GM12878 (cell line): ENCODE data around the gene DUS4L. TPM values are rescaled to one million over a fixed set of nuclear protein-coding genes. Genes with fewer than 3 reads are reported as not detected.

Source experiments
- ATAC-seq: fragments of 200-7000 bp; cut with Tn5 transposase; 3 replicates; pipeline ENCODE4 v1.9.1; 2020; ENCODE audit warnings: mild to moderate bottlenecking, moderate library complexity
- BruUV-seq: library from RNA; stranded (reverse); fragments of 400-500 nt; replicated peaks from 2 replicates; lab custom pipeline; 2021; lab: Mats Ljungman, UMichigan
- CTCF ChIA-PET: fragments of 300-600 bp; sonication (Branson Sonifier 250); formaldehyde crosslinking; extraction: SDS; loops from one replicate; lab custom pipeline; 2021; ENCODE audit warnings: inconsistent platforms; lab: Yijun Ruan, JAX
- POLR2A ChIA-PET: fragments of 350-600 bp; formaldehyde crosslinking; extraction: SDS; loops from one replicate; lab custom pipeline; 2021; ENCODE audit warnings: inconsistent platforms; lab: Charles Lee
- RAD21 ChIA-PET: fragments of 300-600 bp; sonication (Branson Sonifier 250); formaldehyde crosslinking; loops from one replicate; lab custom pipeline; 2023; ENCODE audit warnings: antibody characterized with exemption; ENCODE audit not compliant: unreplicated experiment; lab: Charles Lee
- SMC1A ChIA-PET: fragments of 300-600 bp; sonication (Branson Sonifier 250); formaldehyde crosslinking; loops from one replicate; lab custom pipeline; 2023; ENCODE audit not compliant: unreplicated experiment, uncharacterized antibody; lab: Charles Lee
- DNase-seq: peaks from one replicate; pipeline ENCODE4 v3.0.0-alpha.2; 2011; ENCODE audit warnings: low read depth, low spot score
- FAIRE-seq: peaks from 3 replicates; lab custom pipeline; 2011; peaks lifted over from hg19 to GRCh38; lab: Jason Lieb, UNC
- H2AFZ ChIP-seq: 2 replicates; pipeline ENCODE4 v1.6.0; 2011; ENCODE audit warnings: low read depth, low read length, control low read depth; ENCODE audit not compliant: control insufficient read depth
- H3K27ac ChIP-seq: 2 replicates; pipeline ENCODE4 v1.5.1; 2011; ENCODE audit warnings: control low read depth; ENCODE audit not compliant: control insufficient read depth, insufficient read depth
- H3K27me3 ChIP-seq, 2 experiments: replicated peaks in 1 of 2; 2 replicates each; pipeline versions ENCODE4 v1.6.0 to v1.6.1; 2011; ENCODE audit warnings: low read length in 1 of 2; ENCODE audit not compliant: control insufficient read depth in 2 of 2, insufficient read depth in 2 of 2
- H3K36me3 ChIP-seq, 2 experiments: 2 replicates each; pipeline ENCODE4 v1.5.1; 2011; ENCODE audit warnings: low read length in 1 of 2; ENCODE audit not compliant: control insufficient read depth in 2 of 2, insufficient read depth in 2 of 2
- H3K4me1 ChIP-seq: 2 replicates; pipeline ENCODE4 v1.6.1; 2011; ENCODE audit warnings: mild to moderate bottlenecking, low read length, moderate library complexity, mixed read lengths; ENCODE audit not compliant: control insufficient read depth, insufficient read depth
- H3K4me2 ChIP-seq: 2 replicates; pipeline ENCODE4 v1.6.0; 2011; ENCODE audit warnings: control low read depth; ENCODE audit not compliant: control insufficient read depth, insufficient read depth
- H3K4me3 ChIP-seq: fragments of 200-600 bp; sonication (generic); 2 replicates; pipeline ENCODE4 v1.5.1; 2016
- H3K79me2 ChIP-seq: 2 replicates; pipeline ENCODE4 v1.6.0; 2011; ENCODE audit warnings: low read length; ENCODE audit not compliant: control insufficient read depth, insufficient read depth
- H3K9ac ChIP-seq: 2 replicates; pipeline ENCODE4 v1.8.0; 2011; ENCODE audit warnings: low read length, control low read depth, mixed read lengths; ENCODE audit not compliant: control insufficient read depth, insufficient read depth
- H3K9me3 ChIP-seq: replicated peaks from 3 replicates; pipeline ENCODE4 v1.5.1; 2011; ENCODE audit warnings: mild to moderate bottlenecking, low read length; ENCODE audit not compliant: control insufficient read depth, insufficient read depth
- H4K20me1 ChIP-seq: 2 replicates; pipeline ENCODE4 v1.6.0; 2011; ENCODE audit not compliant: control insufficient read depth, insufficient read depth
- ATF7 ChIP-seq: fragments of 450-650 bp; IDR thresholded peaks from 2 replicates; pipeline ENCODE4 v1.6.1; 2016; ENCODE audit warnings: low read depth, mild to moderate bottlenecking
- BCL11A ChIP-seq: IDR thresholded peaks from 2 replicates; pipeline ENCODE4 v1.6.1; 2011; ENCODE audit warnings: low read depth, low read length
- CREB1 ChIP-seq: IDR thresholded peaks from 2 replicates; pipeline ENCODE4 v1.6.1; 2012; ENCODE audit warnings: low read depth, mild to moderate bottlenecking, inconsistent platforms
- CUX1 ChIP-seq: IDR thresholded peaks from 2 replicates; pipeline ENCODE4 v1.6.1; 2012; ENCODE audit warnings: improper control_type of control experiment, low read depth, low read length; ENCODE audit not compliant: insufficient replicate concordance
- EED ChIP-seq: sonication (generic); IDR thresholded peaks from 2 replicates; pipeline ENCODE4 v1.6.1; 2016; ENCODE audit warnings: antibody characterized with exemption, low read depth
- IRF5 ChIP-seq: fragments of 450-650 bp; IDR thresholded peaks from 2 replicates; pipeline ENCODE4 v1.6.1; 2017; ENCODE audit warnings: borderline replicate concordance
- JUNB ChIP-seq: IDR thresholded peaks from 2 replicates; pipeline ENCODE4 v1.6.1; 2016; ENCODE audit warnings: antibody characterized with exemption, mild to moderate bottlenecking
- MTA2 ChIP-seq: fragments of 450-650 bp; IDR thresholded peaks from 2 replicates; pipeline ENCODE4 v1.6.1; 2016; ENCODE audit warnings: low read depth, mild to moderate bottlenecking, moderate library complexity
- MXI1 ChIP-seq: fragments of 150-350 bp; IDR thresholded peaks from 2 replicates; pipeline ENCODE4 v1.6.1; 2011; ENCODE audit warnings: low read depth, mild to moderate bottlenecking, inconsistent platforms, low read length, improper control_type of control experiment
- NR2F1 ChIP-seq: fragments of 450-650 bp; conservative IDR thresholded peaks from 2 replicates; pipeline ENCODE4 v1.6.1; 2017; ENCODE audit warnings: mild to moderate bottlenecking
- PAX5 ChIP-seq: IDR thresholded peaks from 2 replicates; pipeline ENCODE4 v1.6.1; 2011; ENCODE audit warnings: low read depth, low read length, borderline replicate concordance
- RAD21 ChIP-seq: IDR thresholded peaks from 2 replicates; pipeline ENCODE4 v1.6.1; 2011; ENCODE audit warnings: mild to moderate bottlenecking, low read depth, low read length, moderate library complexity; ENCODE audit not compliant: insufficient read depth
- RBBP5 ChIP-seq: fragments of 200-600 bp; sonication (generic); conservative IDR thresholded peaks from 2 replicates; pipeline ENCODE4 v1.6.1; 2016
- STAT1 ChIP-seq: fragments of 450-650 bp; conservative IDR thresholded peaks from 2 replicates; pipeline ENCODE4 v1.6.1; 2014; ENCODE audit warnings: antibody characterized with exemption, mild to moderate bottlenecking
- TARDBP ChIP-seq: IDR thresholded peaks from 2 replicates; pipeline ENCODE4 v1.6.1; 2016; ENCODE audit warnings: borderline replicate concordance
- WRNIP1 ChIP-seq: IDR thresholded peaks from 2 replicates; pipeline ENCODE4 v1.6.1; 2011; ENCODE audit warnings: low read depth, low read length, improper control_type of control experiment, borderline replicate concordance
- ZNF207 ChIP-seq: fragments of 450-650 bp; IDR thresholded peaks from 2 replicates; pipeline ENCODE4 v1.6.1; 2014; ENCODE audit warnings: antibody characterized with exemption, mild to moderate bottlenecking, borderline replicate concordance
- WGBS: methylation state at CpG from one replicate; pipeline ENCODE4 v1.1.6; 2016; ENCODE audit warnings: low lambda C conversion rate; ENCODE audit not compliant: insufficient replicate concordance, insufficient coverage; ENCODE audit errors: missing lambda C conversion rate; 5-methylcytosine and 5-hydroxymethylcytosine counted together
- in situ Hi-C: fragments of 300-500 bp; cut with MboI; formaldehyde crosslinking; loops from 9 replicates; pipeline ENCODE4 v1.14.3; 2018; ENCODE audit warnings: mixed read lengths
- intact Hi-C: fragments of 100-400 bp; cut with micrococcal nuclease; formaldehyde crosslinking; loops from one replicate; pipeline ENCODE4 v1.14.2; 2022; ENCODE audit not compliant: unreplicated experiment
- polyA plus RNA-seq, 11 experiments: library from polyadenylated mRNA; depleted of rRNA in 4 of 11; unstranded in 6 of 11; stranded (reverse) in 5 of 11; fragments of >200 nt; fragmentation: Nextera tagmentation in 4 of 11; fragmentation: Illumina TruSeq in 1 of 11; extraction: Ambion mirVana in 4 of 11; extraction: Trizol in 1 of 11; gene quantifications; 1 replicate in 1 of 11; 2 replicates in 10 of 11; pipeline versions ENCODE4 v1.2.1 to v1.2.3, GENCODE V29; 2011 to 2016; ENCODE audit warnings: inconsistent platforms in 2 of 11, missing spikeins in 2 of 11, low read depth in 1 of 11
- total RNA-seq, 4 experiments: library from RNA; depleted of rRNA in 3 of 4; stranded (reverse); fragments of >200 nt in 3 of 4; fragmentation: Illumina TruSeq in 1 of 4; extraction: Trizol in 1 of 4; gene quantifications; 2 replicates each; pipeline versions ENCODE4 v1.2.1 to v1.2.3, GENCODE V29; 2013 to 2021
- TF ChIP-seq, protein P1 (sequence below): fragments of 450-650 bp; IDR thresholded peaks from 2 replicates; pipeline ENCODE4 v1.6.1; 2017; ENCODE audit warnings: mild to moderate bottlenecking

DUS4L gene
- total and polyA plus RNA-seq, 10 of the 15 experiments (the other 5 are each of a cell fraction or from before 2014, with no cell fraction given): 5.3 to 15.3 (median 12.8) TPM

- H3K27ac ChIP-seq: no peak overlapping the region
- RAD21 ChIA-PET: no interaction called here
- H3K9me3 ChIP-seq: no peaks in the 10 kb centered on the region
Measured at GRCh38 chr7:107622429-107622828, 58.7 kb downstream of the DUS4L start.

More at GRCh38 chr7:107622429-107622828, 58.7 kb downstream of the DUS4L start:
- Histone ChIP-seq H3K79me2 (no peaks in the 10 kb centered on the region), H4K20me1 (no peaks in the 10 kb centered on the region), H3K36me3 (no peaks in the 10 kb centered on the region; a peak in 1 of 4 replicates), H2AFZ (no peak overlapping the region), H3K9ac (no peak overlapping the region), H3K4me3 (no peak overlapping the region), H3K4me2 (no peak overlapping the region)
- intact Hi-C loops: no loop called here
- in situ Hi-C loops: no loop called here
- ChIA-PET SMC1A (no interaction called here), CTCF (no interaction called here)
- no peak; the same call in 2 of the 3 replicates for ATAC-seq
- BruUV-seq: no TSS peak
- 60% methylated on average over 1 of the region's 1 CpG for WGBS
- TF ChIP-seq STAT1 (no peak), JUNB (no peak), MTA2 (no peak), RBBP5 (no peak), CREB1 (no peak), NR2F1 (no peak), WRNIP1 (no peak), CUX1 (no peak), BCL11A (no peak), PAX5 (no peak), ATF7 (no peak), IRF5 (no peak), ZNF207 (no peak), RAD21 (no peak), TARDBP (no peak), EED (no peak), MXI1 (no peak)
- TF ChIP-seq, protein P1, sequence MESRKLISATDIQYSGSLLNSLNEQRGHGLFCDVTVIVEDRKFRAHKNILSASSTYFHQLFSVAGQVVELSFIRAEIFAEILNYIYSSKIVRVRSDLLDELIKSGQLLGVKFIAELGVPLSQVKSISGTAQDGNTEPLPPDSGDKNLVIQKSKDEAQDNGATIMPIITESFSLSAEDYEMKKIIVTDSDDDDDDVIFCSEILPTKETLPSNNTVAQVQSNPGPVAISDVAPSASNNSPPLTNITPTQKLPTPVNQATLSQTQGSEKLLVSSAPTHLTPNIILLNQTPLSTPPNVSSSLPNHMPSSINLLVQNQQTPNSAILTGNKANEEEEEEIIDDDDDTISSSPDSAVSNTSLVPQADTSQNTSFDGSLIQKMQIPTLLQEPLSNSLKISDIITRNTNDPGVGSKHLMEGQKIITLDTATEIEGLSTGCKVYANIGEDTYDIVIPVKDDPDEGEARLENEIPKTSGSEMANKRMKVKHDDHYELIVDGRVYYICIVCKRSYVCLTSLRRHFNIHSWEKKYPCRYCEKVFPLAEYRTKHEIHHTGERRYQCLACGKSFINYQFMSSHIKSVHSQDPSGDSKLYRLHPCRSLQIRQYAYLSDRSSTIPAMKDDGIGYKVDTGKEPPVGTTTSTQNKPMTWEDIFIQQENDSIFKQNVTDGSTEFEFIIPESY: no peak
- TF ChIP-seq, all 136 proteins: peak for 0
- POLR2A ChIA-PET: no interaction called here
- FAIRE-seq (no peak), DNase-seq (no peak)
- Histone ChIP-seq H3K27me3 (no peaks in the 10 kb centered on the region), H3K4me1 (no peaks in the 10 kb centered on the region)
